ENCODE results near the gene TPM4.

- TF ChIP-seq CTCF (IDR thresholded peaks at IDR 0.05; ENCODE audit: low read depth, low read length, poor library complexity, severe bottlenecking) = no peak
- no peak for TF ChIP-seq EZH2phosphoT487 (IDR thresholded peaks at IDR 0.05; ENCODE audit: borderline replicate concordance, low read length)
These were observed 43.2 kb upstream of the TPM4 start for GRCh38 chr19:16033136-16033530.
